GM12878 (cell line): ENCODE measurements around the gene CPLX1.

Source experiments
- BRCA1 ChIP-seq: IDR thresholded peaks from 2 replicates; pipeline ENCODE4 v1.6.1; 2011; ENCODE audit warnings: low read depth, low read length, improper control_type of control experiment
- E2F4 ChIP-seq: IDR thresholded peaks from 2 replicates; pipeline ENCODE4 v1.6.1; 2012; ENCODE audit warnings: low read depth, low read length, improper control_type of control experiment
- POLR2A ChIP-seq: IDR thresholded peaks from 2 replicates; pipeline ENCODE4 v1.6.1; 2011; ENCODE audit warnings: low read depth, mild to moderate bottlenecking, low read length
- TAF1 ChIP-seq: IDR thresholded peaks from 2 replicates; pipeline ENCODE4 v1.6.1; 2011; ENCODE audit warnings: mild to moderate bottlenecking, low read depth, low read length, borderline replicate concordance
- ZZZ3 ChIP-seq: IDR thresholded peaks from 2 replicates; pipeline ENCODE4 v1.6.1; 2011; ENCODE audit warnings: low read depth; ENCODE audit not compliant: control insufficient read depth, insufficient read length
- TF ChIP-seq, protein P1 (sequence below), 3 experiments: IDR thresholded peaks in 2 of 3; conservative IDR thresholded peaks in 1 of 3; 2 replicates each; pipeline ENCODE4 v1.5.1; 2011; ENCODE audit warnings: low read depth in 3 of 3, low read length in 3 of 3, mild to moderate bottlenecking in 3 of 3, control low read depth in 2 of 3, moderate library complexity in 2 of 3, inconsistent platforms in 1 of 3, mixed read lengths in 1 of 3; ENCODE audit not compliant: control insufficient read depth in 2 of 3, insufficient read depth in 1 of 3; ENCODE audit errors: extremely low read depth in 1 of 3
- TF ChIP-seq, protein P2 (sequence below): IDR thresholded peaks from 2 replicates; pipeline ENCODE4 v1.6.1; 2012; ENCODE audit warnings: mild to moderate bottlenecking, low read depth, low read length
- TF ChIP-seq, protein P3 (sequence below): IDR thresholded peaks from 2 replicates; pipeline ENCODE4 v1.6.1; 2011; ENCODE audit warnings: mild to moderate bottlenecking, low read depth, low read length, moderate library complexity; ENCODE audit not compliant: insufficient replicate concordance
- TF ChIP-seq, protein P4 (sequence below): IDR thresholded peaks from 2 replicates; pipeline ENCODE4 v1.6.1; 2011; ENCODE audit warnings: low read depth, low read length, improper control_type of control experiment, borderline replicate concordance

DNA sequence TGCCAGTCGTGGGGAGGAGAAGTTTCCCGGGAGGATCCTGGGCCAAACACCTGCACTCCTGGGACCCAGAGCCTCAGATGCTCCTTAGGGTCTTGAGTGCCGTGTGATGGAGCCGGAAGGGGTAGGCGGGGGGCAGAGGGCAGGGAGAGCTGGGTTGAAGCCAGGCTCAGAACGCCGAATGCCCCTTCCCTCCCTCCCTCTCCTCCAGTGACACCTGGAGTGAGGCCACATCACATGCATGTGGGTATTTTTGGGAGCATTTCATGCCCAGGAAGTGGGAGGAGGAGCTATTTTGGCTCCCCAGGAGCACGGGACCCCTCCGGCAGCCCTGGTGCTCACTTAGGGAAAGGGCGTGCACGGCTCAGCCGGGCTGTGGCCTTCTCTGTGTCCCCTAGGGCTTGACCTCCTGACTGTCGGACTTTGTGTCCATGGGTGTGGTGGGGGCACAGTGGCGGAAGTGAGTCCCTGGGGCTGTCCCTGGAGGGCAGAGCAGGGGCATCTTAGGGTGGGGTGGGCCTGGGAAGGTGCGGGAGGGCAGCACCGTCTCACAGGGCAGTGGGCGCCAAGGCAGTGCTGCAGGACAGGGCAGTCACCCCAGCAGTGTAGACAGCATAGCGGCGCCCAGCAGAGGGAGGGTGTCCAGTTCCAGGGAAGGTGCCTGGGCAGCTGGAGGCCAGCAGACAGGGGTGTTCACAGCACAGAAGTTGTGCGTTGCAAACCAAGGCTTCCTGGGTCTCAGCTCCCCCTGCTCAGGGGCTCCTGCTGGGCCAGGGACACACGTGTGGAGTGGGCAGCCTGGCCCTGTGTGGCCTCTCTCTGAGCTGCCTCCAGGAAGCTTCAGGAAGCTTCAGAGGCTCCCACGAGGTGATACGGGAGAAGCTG, 4.9 kb upstream of the CPLX1 start:
- TF ChIP-seq, protein P1, sequence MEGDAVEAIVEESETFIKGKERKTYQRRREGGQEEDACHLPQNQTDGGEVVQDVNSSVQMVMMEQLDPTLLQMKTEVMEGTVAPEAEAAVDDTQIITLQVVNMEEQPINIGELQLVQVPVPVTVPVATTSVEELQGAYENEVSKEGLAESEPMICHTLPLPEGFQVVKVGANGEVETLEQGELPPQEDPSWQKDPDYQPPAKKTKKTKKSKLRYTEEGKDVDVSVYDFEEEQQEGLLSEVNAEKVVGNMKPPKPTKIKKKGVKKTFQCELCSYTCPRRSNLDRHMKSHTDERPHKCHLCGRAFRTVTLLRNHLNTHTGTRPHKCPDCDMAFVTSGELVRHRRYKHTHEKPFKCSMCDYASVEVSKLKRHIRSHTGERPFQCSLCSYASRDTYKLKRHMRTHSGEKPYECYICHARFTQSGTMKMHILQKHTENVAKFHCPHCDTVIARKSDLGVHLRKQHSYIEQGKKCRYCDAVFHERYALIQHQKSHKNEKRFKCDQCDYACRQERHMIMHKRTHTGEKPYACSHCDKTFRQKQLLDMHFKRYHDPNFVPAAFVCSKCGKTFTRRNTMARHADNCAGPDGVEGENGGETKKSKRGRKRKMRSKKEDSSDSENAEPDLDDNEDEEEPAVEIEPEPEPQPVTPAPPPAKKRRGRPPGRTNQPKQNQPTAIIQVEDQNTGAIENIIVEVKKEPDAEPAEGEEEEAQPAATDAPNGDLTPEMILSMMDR (IDR thresholded peaks at IDR 0.05 in 2 of 3, conservative IDR thresholded peaks at IDR 0.05 in 1 of 3; ENCODE audit: control insufficient read depth in 2 of 3, extremely low read depth in 1 of 3, insufficient read depth in 1 of 3, low read depth in 3 of 3, low read length in 3 of 3), result no peak
- TF ChIP-seq, protein P2, sequence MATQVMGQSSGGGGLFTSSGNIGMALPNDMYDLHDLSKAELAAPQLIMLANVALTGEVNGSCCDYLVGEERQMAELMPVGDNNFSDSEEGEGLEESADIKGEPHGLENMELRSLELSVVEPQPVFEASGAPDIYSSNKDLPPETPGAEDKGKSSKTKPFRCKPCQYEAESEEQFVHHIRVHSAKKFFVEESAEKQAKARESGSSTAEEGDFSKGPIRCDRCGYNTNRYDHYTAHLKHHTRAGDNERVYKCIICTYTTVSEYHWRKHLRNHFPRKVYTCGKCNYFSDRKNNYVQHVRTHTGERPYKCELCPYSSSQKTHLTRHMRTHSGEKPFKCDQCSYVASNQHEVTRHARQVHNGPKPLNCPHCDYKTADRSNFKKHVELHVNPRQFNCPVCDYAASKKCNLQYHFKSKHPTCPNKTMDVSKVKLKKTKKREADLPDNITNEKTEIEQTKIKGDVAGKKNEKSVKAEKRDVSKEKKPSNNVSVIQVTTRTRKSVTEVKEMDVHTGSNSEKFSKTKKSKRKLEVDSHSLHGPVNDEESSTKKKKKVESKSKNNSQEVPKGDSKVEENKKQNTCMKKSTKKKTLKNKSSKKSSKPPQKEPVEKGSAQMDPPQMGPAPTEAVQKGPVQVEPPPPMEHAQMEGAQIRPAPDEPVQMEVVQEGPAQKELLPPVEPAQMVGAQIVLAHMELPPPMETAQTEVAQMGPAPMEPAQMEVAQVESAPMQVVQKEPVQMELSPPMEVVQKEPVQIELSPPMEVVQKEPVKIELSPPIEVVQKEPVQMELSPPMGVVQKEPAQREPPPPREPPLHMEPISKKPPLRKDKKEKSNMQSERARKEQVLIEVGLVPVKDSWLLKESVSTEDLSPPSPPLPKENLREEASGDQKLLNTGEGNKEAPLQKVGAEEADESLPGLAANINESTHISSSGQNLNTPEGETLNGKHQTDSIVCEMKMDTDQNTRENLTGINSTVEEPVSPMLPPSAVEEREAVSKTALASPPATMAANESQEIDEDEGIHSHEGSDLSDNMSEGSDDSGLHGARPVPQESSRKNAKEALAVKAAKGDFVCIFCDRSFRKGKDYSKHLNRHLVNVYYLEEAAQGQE, result no peak
- TF ChIP-seq, protein P3, sequence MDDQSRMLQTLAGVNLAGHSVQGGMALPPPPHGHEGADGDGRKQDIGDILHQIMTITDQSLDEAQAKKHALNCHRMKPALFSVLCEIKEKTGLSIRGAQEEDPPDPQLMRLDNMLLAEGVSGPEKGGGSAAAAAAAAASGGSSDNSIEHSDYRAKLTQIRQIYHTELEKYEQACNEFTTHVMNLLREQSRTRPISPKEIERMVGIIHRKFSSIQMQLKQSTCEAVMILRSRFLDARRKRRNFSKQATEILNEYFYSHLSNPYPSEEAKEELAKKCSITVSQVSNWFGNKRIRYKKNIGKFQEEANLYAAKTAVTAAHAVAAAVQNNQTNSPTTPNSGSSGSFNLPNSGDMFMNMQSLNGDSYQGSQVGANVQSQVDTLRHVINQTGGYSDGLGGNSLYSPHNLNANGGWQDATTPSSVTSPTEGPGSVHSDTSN, result no peak
- TF ChIP-seq, protein P4, sequence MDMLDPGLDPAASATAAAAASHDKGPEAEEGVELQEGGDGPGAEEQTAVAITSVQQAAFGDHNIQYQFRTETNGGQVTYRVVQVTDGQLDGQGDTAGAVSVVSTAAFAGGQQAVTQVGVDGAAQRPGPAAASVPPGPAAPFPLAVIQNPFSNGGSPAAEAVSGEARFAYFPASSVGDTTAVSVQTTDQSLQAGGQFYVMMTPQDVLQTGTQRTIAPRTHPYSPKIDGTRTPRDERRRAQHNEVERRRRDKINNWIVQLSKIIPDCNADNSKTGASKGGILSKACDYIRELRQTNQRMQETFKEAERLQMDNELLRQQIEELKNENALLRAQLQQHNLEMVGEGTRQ, result no peak
- TF ChIP-seq TAF1 (no peak), POLR2A (no peak), ZZZ3 (no peak), BRCA1 (no peak), E2F4 (no peak)
